B cell (primary cell): ENCODE measurements around the gene FAM131C. TPM values are rescaled to one million over a fixed set of nuclear protein-coding genes. Genes with fewer than 3 reads are reported as not detected.

Experiments used
- ATAC-seq: fragments of 200-7000 bp; cut with Tn5 transposase; one replicate; pipeline ENCODE4 v1.10.0; 2021; ENCODE audit warnings: low read depth, mild to moderate bottlenecking, moderate number of reproducible peaks, moderate library complexity
- CTCF ChIA-PET: fragments of 350-600 bp; sonication (Branson Sonifier 250); formaldehyde crosslinking; loops from one replicate; lab custom pipeline; 2021; ENCODE audit warnings: antibody characterized with exemption, inconsistent platforms; lab: Charles Lee
- POLR2A ChIA-PET: fragments of 350-600 bp; sonication (Branson Sonifier 250); formaldehyde crosslinking; loops from one replicate; lab custom pipeline; 2021; ENCODE audit warnings: antibody characterized with exemption; lab: Charles Lee
- DNase-seq: peaks from one replicate; pipeline ENCODE4 v3.0.0; 2013
- H2AFZ ChIP-seq: 2 replicates; pipeline ENCODE4 v1.6.1; 2012; ENCODE audit warnings: mild to moderate bottlenecking, low read depth, low read length; ENCODE audit not compliant: insufficient read depth, poor library complexity, severe bottlenecking
- H3K27ac ChIP-seq, 2 donors: 1 replicate in 1 of 2; 2 replicates in 1 of 2; pipeline ENCODE4 v1.5.1; 2012 to 2013; ENCODE audit warnings: low read length in 2 of 2, mild to moderate bottlenecking in 2 of 2, moderate library complexity in 1 of 2
- H3K27me3 ChIP-seq, 4 experiments: fragments of 200-600 bp in 1 of 4; sonication (generic) in 1 of 4; replicated peaks in 1 of 4; 1 replicate in 2 of 4; 2 replicates in 2 of 4; pipeline versions ENCODE4 v1.6.1 to v1.7.0; 2013 to 2016; ENCODE audit warnings: low read length in 3 of 4, mild to moderate bottlenecking in 2 of 4, mixed read lengths in 1 of 4, moderate library complexity in 1 of 4; ENCODE audit not compliant: insufficient read depth in 4 of 4, control insufficient read depth in 3 of 4; ENCODE audit errors: control extremely low read depth in 1 of 4
- H3K36me3 ChIP-seq, 2 experiments: replicated peaks in 1 of 2; 1 replicate in 1 of 2; 2 replicates in 1 of 2; pipeline versions ENCODE4 v1.6.1 to v1.7.1; 2013; ENCODE audit warnings: low read length in 1 of 2; ENCODE audit not compliant: insufficient read depth in 2 of 2, control insufficient read depth in 1 of 2; ENCODE audit errors: control extremely low read depth in 1 of 2, extremely low read depth in 1 of 2
- H3K4me1 ChIP-seq, 2 donors: fragments of 200-600 bp in 1 of 2; sonication (generic) in 1 of 2; 1 replicate in 1 of 2; 2 replicates in 1 of 2; pipeline versions ENCODE4 v1.5.1 to v1.6.1; 2013 to 2017; ENCODE audit warnings: low read length in 2 of 2; ENCODE audit not compliant: control insufficient read depth in 2 of 2, insufficient read depth in 2 of 2
- H3K4me2 ChIP-seq: replicated peaks from 2 replicates; pipeline ENCODE3; 2012; ENCODE audit warnings: mild to moderate bottlenecking, low read depth, low read length; ENCODE audit not compliant: poor library complexity, severe bottlenecking
- H3K4me3 ChIP-seq, 5 experiments: fragments of 200-600 bp in 1 of 5; sonication (generic) in 1 of 5; 1 replicate in 3 of 5; 2 replicates in 2 of 5; pipeline versions ENCODE4 v1.5.1 to v1.7.0; 2011 to 2016; ENCODE audit warnings: low read length in 4 of 5, mild to moderate bottlenecking in 4 of 5, low read depth in 2 of 5, control low read depth in 1 of 5, moderate library complexity in 1 of 5; ENCODE audit not compliant: insufficient read depth in 1 of 5; ENCODE audit errors: control extremely low read depth in 1 of 5, extremely low read depth in 1 of 5
- H3K79me2 ChIP-seq: fragments of 200-600 bp; sonication (generic); one replicate; pipeline ENCODE4 v1.6.0; 2016; ENCODE audit warnings: low read length; ENCODE audit not compliant: control insufficient read depth, insufficient read depth
- H3K9ac ChIP-seq: fragments of 200-600 bp; sonication (generic); 2 replicates; pipeline ENCODE4 v1.6.1; 2017; ENCODE audit warnings: mild to moderate bottlenecking, low read length, moderate library complexity
- H3K9me3 ChIP-seq, 3 donors: one replicate each; pipeline versions ENCODE4 v1.6.1 to v1.7.1; 2013; ENCODE audit warnings: low read length in 2 of 3; ENCODE audit not compliant: control insufficient read depth in 2 of 3, insufficient read depth in 1 of 3; ENCODE audit errors: control extremely low read depth in 1 of 3
- H4K20me1 ChIP-seq: 2 replicates; pipeline ENCODE4 v1.6.0; 2012; ENCODE audit warnings: mild to moderate bottlenecking, low read length; ENCODE audit not compliant: insufficient read depth, control insufficient read depth, poor library complexity, severe bottlenecking
- H3K27ac Mint-ChIP-seq: one replicate; pipeline ENCODE4 v1.8.0; 2021; ENCODE audit warnings: mixed read lengths
- H3K27me3 Mint-ChIP-seq: one replicate; pipeline ENCODE4 v1.8.0; 2021; ENCODE audit warnings: mixed read lengths
- H3K4me1 Mint-ChIP-seq: one replicate; pipeline ENCODE4 v1.8.0; 2021; ENCODE audit warnings: mixed read lengths
- H3K4me3 Mint-ChIP-seq: one replicate; pipeline ENCODE4 v1.8.0; 2021; ENCODE audit warnings: mixed read lengths
- H3K9me3 Mint-ChIP-seq: one replicate; pipeline ENCODE4 v1.8.0; 2022; ENCODE audit warnings: mixed read lengths; ENCODE audit not compliant: insufficient read depth
- EZH2 ChIP-seq: IDR thresholded peaks from 2 replicates; pipeline ENCODE4 v1.6.1; 2012; ENCODE audit warnings: borderline replicate concordance, low read depth, mild to moderate bottlenecking, moderate library complexity, low read length; ENCODE audit not compliant: insufficient read depth, poor library complexity, severe bottlenecking
- WGBS: methylation state at CpG from one replicate; pipeline ENCODE4 v1.1.5; 2013; ENCODE audit warnings: missing lambda C conversion rate; ENCODE audit not compliant: insufficient coverage; 5-methylcytosine and 5-hydroxymethylcytosine counted together
- intact Hi-C: fragments of 100-400 bp; cut with micrococcal nuclease; formaldehyde crosslinking; loops from one replicate; pipeline ENCODE4 v1.10.0; 2022
- polyA plus RNA-seq: library from polyadenylated mRNA; depleted of rRNA; stranded (reverse); fragments of >200 nt; gene quantifications from 2 replicates; pipeline ENCODE4 v1.2.3, GENCODE V29; 2012
- total RNA-seq, 2 donors: library from RNA; stranded (reverse); fragments of 120-200 nt in 1 of 2; gene quantifications; 1 replicate in 1 of 2; 2 replicates in 1 of 2; pipeline versions ENCODE4 v1.2.3 to v1.2.4, GENCODE V29; 2013 to 2022
- TF ChIP-seq, protein P1 (sequence below): fragments of 200-600 bp; IDR thresholded peaks from one replicate; pipeline ENCODE4 v1.8.0; 2022; ENCODE audit warnings: antibody characterized with exemption, mild to moderate bottlenecking

Gene FAM131C
- total and polyA plus RNA-seq, 2 donors (not counting 1 experiment from before 2014, with no cell fraction given): 0.37 TPM; not detected in 1

DNA sequence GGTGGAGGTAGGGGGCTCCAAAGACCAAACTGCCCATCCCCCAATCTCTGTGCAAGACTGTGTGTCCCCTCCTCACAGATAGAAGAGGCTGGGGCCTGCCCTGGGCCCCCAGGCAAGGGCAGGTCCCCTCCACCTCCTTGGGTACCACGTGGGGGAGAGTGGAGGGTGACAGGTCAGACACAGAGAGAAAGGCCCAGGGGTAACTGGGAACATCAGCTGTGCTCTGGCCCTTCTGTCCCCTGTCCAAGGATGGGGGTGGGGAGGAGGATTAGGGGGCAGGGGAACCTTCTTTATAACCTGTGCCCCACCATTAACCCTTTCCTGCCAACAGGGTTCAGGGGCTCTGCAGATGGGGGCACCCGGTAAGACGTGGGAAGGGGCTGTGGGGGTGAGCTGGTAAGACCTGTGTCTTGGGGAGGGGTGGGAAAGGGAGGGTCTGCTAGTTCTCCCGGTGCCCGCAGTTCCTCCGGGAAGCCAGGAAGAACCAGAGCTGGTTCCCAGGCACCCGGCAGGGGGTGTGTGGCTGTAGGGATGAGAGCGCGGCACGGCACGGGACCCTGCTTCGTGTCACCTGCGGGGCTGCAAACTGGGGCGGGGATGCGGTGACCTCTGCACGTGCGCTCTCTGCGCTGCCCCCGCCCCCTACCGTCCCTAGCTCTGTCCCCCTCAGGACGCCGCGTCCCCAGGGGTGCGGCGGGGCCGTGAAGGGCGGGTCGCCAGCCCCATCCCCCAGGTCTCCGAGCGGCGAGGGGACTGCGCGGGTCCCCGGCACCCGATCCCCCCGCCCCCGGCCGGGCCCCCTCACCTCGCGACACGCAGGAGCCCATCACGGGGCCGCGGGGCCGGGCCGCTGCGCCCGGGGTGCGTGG lies 601 bp downstream of the FAM131C start:
- H3K9me3 Mint-ChIP-seq: no peaks in the 10 kb centered on the region
- H3K27me3 Mint-ChIP-seq: peaks cover 21% of the 10 kb centered on the region
- no peaks in the 10 kb centered on the region for H3K9me3 ChIP-seq
- peak overlapping the region; percentile 79 for H3K4me2 ChIP-seq
- no peaks in the 10 kb centered on the region for H4K20me1 ChIP-seq
- no peak for DNase-seq
- POLR2A ChIA-PET: interaction anchor here (0.6 kb wide), 1 partner anchor 86 kb away, joined by 3 read pairs; no protein-coding TSS in a partner anchor
- no peak overlapping the region for H2AFZ ChIP-seq
- H3K4me1 Mint-ChIP-seq: peaks cover 12% of the 10 kb centered on the region
- peaks cover 7 to 11% of the 10 kb centered on the region in 2 donors for H3K4me1 ChIP-seq
- peak; percentile 7 for ATAC-seq
- CTCF ChIA-PET: interaction anchor here (0.6 to 2.6 kb wide), 15 partner anchors 8 to 536 kb away, joined by 3 to 12 read pairs (median 4); no protein-coding TSS in a partner anchor
- H3K4me3 Mint-ChIP-seq: peak overlapping the region; percentile 29
- no peak overlapping the region for H3K27ac ChIP-seq
- no peaks in the 10 kb centered on the region for H3K79me2 ChIP-seq
- WGBS: 8% methylated on average over 49 of the region's 49 CpGs
- H3K4me3 ChIP-seq: peak overlapping the region in 2 of 5 experiments; percentile 14 to 50
- intact Hi-C loops: no loop called here
- peak overlapping the region; percentile 48 for H3K9ac ChIP-seq
- peaks cover 0 to 37% (median 13%) of the 10 kb centered on the region in 4 experiments for H3K27me3 ChIP-seq
- H3K36me3 ChIP-seq: no peaks in the 10 kb centered on the region
- H3K27ac Mint-ChIP-seq: no peak overlapping the region
- TF ChIP-seq EZH2: no peak
- TF ChIP-seq, protein P1, sequence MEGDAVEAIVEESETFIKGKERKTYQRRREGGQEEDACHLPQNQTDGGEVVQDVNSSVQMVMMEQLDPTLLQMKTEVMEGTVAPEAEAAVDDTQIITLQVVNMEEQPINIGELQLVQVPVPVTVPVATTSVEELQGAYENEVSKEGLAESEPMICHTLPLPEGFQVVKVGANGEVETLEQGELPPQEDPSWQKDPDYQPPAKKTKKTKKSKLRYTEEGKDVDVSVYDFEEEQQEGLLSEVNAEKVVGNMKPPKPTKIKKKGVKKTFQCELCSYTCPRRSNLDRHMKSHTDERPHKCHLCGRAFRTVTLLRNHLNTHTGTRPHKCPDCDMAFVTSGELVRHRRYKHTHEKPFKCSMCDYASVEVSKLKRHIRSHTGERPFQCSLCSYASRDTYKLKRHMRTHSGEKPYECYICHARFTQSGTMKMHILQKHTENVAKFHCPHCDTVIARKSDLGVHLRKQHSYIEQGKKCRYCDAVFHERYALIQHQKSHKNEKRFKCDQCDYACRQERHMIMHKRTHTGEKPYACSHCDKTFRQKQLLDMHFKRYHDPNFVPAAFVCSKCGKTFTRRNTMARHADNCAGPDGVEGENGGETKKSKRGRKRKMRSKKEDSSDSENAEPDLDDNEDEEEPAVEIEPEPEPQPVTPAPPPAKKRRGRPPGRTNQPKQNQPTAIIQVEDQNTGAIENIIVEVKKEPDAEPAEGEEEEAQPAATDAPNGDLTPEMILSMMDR: no peak

DNA sequence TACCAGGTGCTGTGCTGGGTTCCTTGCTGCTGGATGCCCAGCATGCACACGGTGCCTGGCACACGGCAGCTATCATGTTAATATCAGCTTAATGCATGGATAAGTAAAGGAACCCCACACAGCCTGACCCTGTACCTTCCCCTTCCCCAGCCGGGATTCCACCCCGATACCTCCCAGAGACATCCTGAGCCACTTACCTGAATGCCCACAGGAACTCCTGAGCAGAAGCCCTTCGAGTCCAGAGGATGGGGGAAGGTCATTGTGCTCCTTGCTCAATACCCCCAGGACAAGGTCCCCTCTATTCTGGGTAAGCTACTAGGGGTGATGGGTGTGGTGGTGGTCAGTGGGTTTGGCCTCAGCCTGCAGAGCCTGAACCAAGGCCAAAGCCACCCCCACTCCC lies 1.4 kb downstream of the FAM131C start:
- no peak overlapping the region for H2AFZ ChIP-seq
- H3K27me3 Mint-ChIP-seq: peaks cover 26% of the 10 kb centered on the region
- no peaks in the 10 kb centered on the region for H3K9me3 Mint-ChIP-seq
- no peak for TF ChIP-seq EZH2
- ChIA-PET POLR2A (interaction anchor here (0.6 kb wide), 1 partner anchor 85 kb away, joined by 3 read pairs; no protein-coding TSS in a partner anchor), CTCF (interaction anchor here (0.6 to 2.6 kb wide), 9 partner anchors 10 to 537 kb away, joined by 3 to 6 read pairs (median 4); no protein-coding TSS in a partner anchor)
- no peak overlapping the region for H3K27ac Mint-ChIP-seq
- H4K20me1 ChIP-seq: no peaks in the 10 kb centered on the region
- no peak overlapping the region for H3K4me2 ChIP-seq
- peaks cover 12% of the 10 kb centered on the region for H3K4me1 Mint-ChIP-seq
- H3K9ac ChIP-seq: no peak overlapping the region
- no peaks in the 10 kb centered on the region for H3K79me2 ChIP-seq
- peaks cover 0 to 37% (median 13%) of the 10 kb centered on the region in 4 experiments for H3K27me3 ChIP-seq
- no peaks in the 10 kb centered on the region for H3K36me3 ChIP-seq
- no peaks in the 10 kb centered on the region for H3K9me3 ChIP-seq
- H3K4me3 ChIP-seq: no peak overlapping the region
- intact Hi-C loops: no loop called here
- H3K4me1 ChIP-seq: peaks cover 7 to 11% of the 10 kb centered on the region in 2 donors
- DNase-seq (no peak), ATAC-seq (no peak)
- no peak overlapping the region for H3K27ac ChIP-seq
- WGBS: no CpG with 5 or more reads among the region's 5 CpGs
- H3K4me3 Mint-ChIP-seq: peak overlapping the region; percentile 49
